ENCODE data around the gene ARID3C. TPM values are rescaled to one million over a fixed set of nuclear protein-coding genes. Genes with fewer than 3 reads are reported as not detected.

Gene ARID3C
- total RNA-seq, 1 donor from 2014 or later, result not detected

DNA sequence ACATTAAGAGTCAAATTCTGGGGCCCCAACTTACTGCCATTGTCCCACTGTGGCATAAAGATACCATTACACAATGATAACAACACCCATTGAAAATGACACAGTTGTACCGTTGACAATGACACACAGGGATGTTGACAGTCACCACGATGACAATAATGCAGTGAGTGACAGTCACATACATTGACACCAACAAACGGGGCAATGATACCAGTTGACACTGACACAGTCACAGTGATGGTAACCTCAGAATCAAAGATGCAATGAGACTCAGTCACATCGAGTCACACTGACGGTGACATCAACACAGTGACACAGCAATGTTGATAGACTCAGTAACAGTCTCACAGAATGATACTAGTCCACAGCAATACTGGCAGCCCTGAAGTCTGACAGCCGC lies 56.2 kb downstream of the ARID3C start:
- H3K9ac ChIP-seq (ENCODE audit: low read depth in 1 of 3, low read length in 3 of 3), result no peak overlapping the region

DNA sequence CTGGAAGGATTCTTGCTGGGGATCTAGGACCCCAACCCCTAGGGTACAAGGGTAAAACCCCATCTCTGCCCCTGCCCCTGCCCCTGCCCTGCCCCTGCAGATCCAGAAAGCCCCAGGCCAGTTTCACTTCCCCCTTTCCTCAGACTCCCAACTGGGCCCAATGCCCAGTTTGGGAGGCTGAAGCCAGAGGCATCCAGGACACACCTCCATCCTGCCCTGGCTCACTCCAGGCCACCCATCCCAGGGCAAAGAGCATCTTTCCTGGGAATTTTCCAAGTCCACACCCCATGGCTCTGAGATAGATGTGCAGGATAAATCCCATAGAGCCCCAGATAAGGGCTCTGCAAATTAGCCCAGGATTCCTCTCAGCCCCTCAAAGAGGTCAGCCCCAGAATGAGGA lies 56.8 kb downstream of the ARID3C start:
- Histone ChIP-seq H3K4me1 (ENCODE audit: control insufficient read depth in 3 of 3, insufficient read depth in 3 of 3, low read length in 3 of 3) (peaks cover 28 to 46% (median 44%) of the 10 kb centered on the region in 3 donors), H3K27me3 (ENCODE audit: control insufficient read depth in 3 of 3, insufficient read depth in 3 of 3, low read length in 3 of 3) (peaks cover 0 to 11% (median 0%) of the 10 kb centered on the region in 3 donors), H3K27ac (ENCODE audit: low read depth, low read length) (no peak overlapping the region), H3K9ac (ENCODE audit: low read depth in 1 of 3, low read length in 3 of 3) (no peak overlapping the region), H3K36me3 (ENCODE audit: control insufficient read depth in 3 of 3, insufficient read depth in 3 of 3, low read length in 3 of 3) (peaks cover 0 to 5% (median 0%) of the 10 kb centered on the region in 3 donors), H3K9me3 (ENCODE audit: control insufficient read depth in 3 of 3, low read length in 3 of 3) (no peaks in the 10 kb centered on the region), H3K4me3 (ENCODE audit: low read length in 3 of 3) (no peak overlapping the region)

More for the DNA sequence above, 56.2 kb downstream of the ARID3C start:
- peaks cover 0 to 13% (median 0%) of the 10 kb centered on the region in 3 donors for H3K27me3 ChIP-seq (ENCODE audit: control insufficient read depth in 3 of 3, insufficient read depth in 3 of 3, low read length in 3 of 3)
- H3K27ac ChIP-seq (ENCODE audit: low read depth, low read length), result no peak overlapping the region
- H3K4me3 ChIP-seq (ENCODE audit: low read length in 3 of 3), result no peak overlapping the region
- H3K36me3 ChIP-seq (ENCODE audit: control insufficient read depth in 3 of 3, insufficient read depth in 3 of 3, low read length in 3 of 3), result peaks cover 0 to 5% (median 0%) of the 10 kb centered on the region in 3 donors
- H3K4me1 ChIP-seq (ENCODE audit: control insufficient read depth in 3 of 3, insufficient read depth in 3 of 3, low read length in 3 of 3), result peaks cover 25 to 41% (median 39%) of the 10 kb centered on the region in 3 donors
- no peaks in the 10 kb centered on the region for H3K9me3 ChIP-seq (ENCODE audit: control insufficient read depth in 3 of 3, low read length in 3 of 3)

DNA sequence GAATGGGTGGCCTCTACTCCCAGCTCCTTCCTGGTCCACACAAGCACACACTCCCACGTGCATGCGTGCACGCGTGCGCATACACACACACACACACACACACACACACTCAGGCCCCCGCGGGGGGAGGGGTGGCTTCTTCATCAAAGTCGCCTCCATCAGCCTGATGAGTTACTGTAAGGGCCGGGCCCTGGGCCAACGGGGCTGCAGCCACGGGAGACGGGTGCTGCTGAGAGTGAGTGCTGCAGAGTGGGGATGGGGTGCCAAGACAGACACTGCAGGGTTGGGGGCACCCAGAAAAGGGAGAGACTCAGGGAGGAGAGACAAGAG lies 57.4 kb downstream of the ARID3C start:
- Histone ChIP-seq H3K9me3 (ENCODE audit: control insufficient read depth in 3 of 3, low read length in 3 of 3) (no peaks in the 10 kb centered on the region), H3K4me1 (ENCODE audit: control insufficient read depth in 3 of 3, insufficient read depth in 3 of 3, low read length in 3 of 3) (peaks cover 30 to 53% (median 49%) of the 10 kb centered on the region in 3 donors), H3K4me3 (ENCODE audit: low read length in 3 of 3) (no peak overlapping the region)

More for the DNA sequence above, 57.4 kb downstream of the ARID3C start:
- Histone ChIP-seq H3K36me3 (ENCODE audit: control insufficient read depth in 3 of 3, insufficient read depth in 3 of 3, low read length in 3 of 3) (peaks cover 0 to 5% (median 0%) of the 10 kb centered on the region in 3 donors), H3K27ac (ENCODE audit: low read depth, low read length) (no peak overlapping the region), H3K27me3 (ENCODE audit: control insufficient read depth in 3 of 3, insufficient read depth in 3 of 3, low read length in 3 of 3) (peaks cover 0 to 6% (median 0%) of the 10 kb centered on the region in 3 donors), H3K9ac (ENCODE audit: low read depth in 1 of 3, low read length in 3 of 3) (peak overlapping the region in 2 of 3 donors; percentile 39 to 57)

Small RNAs within 50 kb of the gene (small RNA-seq; reads per million reads assigned to genes)
- not detected for gene CCL27

Other genes with a start within 250 kb of the ARID3C start
- gene FAM219A, start 170.5 kb downstream of the ARID3C start, total RNA-seq, result 2.6 TPM
- gene DNAI1, start 170.3 kb downstream of the ARID3C start, total RNA-seq, result not detected
- gene ENHO, start 106.1 kb downstream of the ARID3C start, total RNA-seq, result 4.2 TPM
- gene CNTFR, start 39.3 kb downstream of the ARID3C start, total RNA-seq, result 3.1 TPM
- gene RPP25L, start 17.0 kb downstream of the ARID3C start, total RNA-seq, result 25.6 TPM
- 67.8 TPM for gene DCTN3, start 8.6 kb downstream of the ARID3C start, total RNA-seq
- gene SIGMAR1, start 8.7 kb upstream of the ARID3C start, total RNA-seq, result 14.1 TPM
- gene GALT, start 17.6 kb upstream of the ARID3C start, total RNA-seq, result 23.0 TPM
- 75.7 TPM for gene IL11RA, start 23.1 kb upstream of the ARID3C start, total RNA-seq
- gene CCL27, start 33.6 kb upstream of the ARID3C start, total RNA-seq, result not detected
- not detected for gene CCL19, start 62.2 kb upstream of the ARID3C start, total RNA-seq
- gene CCL21, start 81.1 kb upstream of the ARID3C start, total RNA-seq, result 15.7 TPM